ENCODE results near the gene ANKRD1. TPM values are rescaled to one million over a fixed set of nuclear protein-coding genes. Genes with fewer than 3 reads are reported as not detected.
A peak's percentile ranks its signal among the peaks of the same experiment; 100 is the strongest.

The ANKRD1 gene
- total RNA-seq, 1 donor: 16.4 TPM

DNA sequence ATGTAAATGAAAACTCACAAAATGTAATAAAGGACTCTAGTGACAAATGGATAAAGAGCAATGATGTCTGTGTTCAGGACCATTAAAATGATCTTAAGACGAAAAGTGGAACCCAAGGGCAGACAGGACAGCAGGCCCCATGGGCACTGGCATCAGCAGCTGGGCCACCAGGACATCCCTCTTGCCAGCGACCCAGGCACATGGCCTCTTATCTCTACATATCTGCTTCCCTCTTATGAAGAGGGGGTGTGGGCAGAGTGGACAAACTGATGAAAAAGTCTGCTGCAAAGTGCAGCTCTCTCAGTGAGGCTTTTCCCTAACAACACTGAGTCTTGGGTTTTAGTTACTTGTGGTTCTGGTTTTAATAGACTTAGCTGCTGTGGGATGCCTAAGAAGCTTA, 44.8 kb upstream of the ANKRD1 start:
- no peak for DNase-seq (ENCODE audit: low read depth)
- TF ChIP-seq, protein P1, sequence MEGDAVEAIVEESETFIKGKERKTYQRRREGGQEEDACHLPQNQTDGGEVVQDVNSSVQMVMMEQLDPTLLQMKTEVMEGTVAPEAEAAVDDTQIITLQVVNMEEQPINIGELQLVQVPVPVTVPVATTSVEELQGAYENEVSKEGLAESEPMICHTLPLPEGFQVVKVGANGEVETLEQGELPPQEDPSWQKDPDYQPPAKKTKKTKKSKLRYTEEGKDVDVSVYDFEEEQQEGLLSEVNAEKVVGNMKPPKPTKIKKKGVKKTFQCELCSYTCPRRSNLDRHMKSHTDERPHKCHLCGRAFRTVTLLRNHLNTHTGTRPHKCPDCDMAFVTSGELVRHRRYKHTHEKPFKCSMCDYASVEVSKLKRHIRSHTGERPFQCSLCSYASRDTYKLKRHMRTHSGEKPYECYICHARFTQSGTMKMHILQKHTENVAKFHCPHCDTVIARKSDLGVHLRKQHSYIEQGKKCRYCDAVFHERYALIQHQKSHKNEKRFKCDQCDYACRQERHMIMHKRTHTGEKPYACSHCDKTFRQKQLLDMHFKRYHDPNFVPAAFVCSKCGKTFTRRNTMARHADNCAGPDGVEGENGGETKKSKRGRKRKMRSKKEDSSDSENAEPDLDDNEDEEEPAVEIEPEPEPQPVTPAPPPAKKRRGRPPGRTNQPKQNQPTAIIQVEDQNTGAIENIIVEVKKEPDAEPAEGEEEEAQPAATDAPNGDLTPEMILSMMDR (IDR thresholded peaks at IDR 0.05; ENCODE audit: insufficient read depth, low read depth, low read length): no peak
- H3K4me3 ChIP-seq (ENCODE audit: low read depth, low read length): no peak overlapping the region

DNA sequence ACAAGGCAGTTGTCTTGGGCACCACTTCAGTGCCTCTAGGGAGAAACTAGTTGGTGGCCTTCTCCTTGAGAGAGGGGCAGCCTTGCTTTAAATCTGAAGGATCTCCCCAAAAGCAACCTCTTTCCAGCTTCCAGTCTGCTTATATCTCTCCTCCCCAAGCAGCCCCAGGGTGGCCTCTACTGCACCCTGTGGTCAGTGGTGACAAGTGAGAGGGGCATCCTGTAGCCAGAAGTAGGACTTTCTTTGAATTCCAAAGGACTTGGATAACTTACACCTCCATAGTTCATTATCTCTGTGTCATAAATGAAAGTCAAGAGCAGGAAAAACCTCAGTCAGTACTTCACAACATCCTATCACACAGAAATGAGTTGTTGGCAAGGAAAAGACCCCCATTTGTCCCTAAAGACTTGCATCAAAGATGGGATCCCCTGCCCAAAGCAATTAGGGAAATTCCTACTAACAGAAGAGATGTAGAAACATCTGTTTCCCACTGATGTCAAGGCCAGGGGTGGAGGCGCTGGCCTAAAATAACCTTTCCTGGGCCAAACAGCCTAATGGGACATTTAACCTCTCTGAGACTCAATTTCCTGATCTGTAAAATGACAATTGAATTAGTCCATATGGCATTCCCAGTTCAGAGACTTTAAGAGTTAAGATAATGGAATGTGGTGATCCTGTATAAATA, 44.0 kb upstream of the ANKRD1 start:
- DNase-seq (ENCODE audit: low read depth): no peak
- TF ChIP-seq, protein P1 (IDR thresholded peaks at IDR 0.05; ENCODE audit: insufficient read depth, low read depth, low read length): no peak
- no peak overlapping the region for H3K4me3 ChIP-seq (ENCODE audit: low read depth, low read length)

DNA sequence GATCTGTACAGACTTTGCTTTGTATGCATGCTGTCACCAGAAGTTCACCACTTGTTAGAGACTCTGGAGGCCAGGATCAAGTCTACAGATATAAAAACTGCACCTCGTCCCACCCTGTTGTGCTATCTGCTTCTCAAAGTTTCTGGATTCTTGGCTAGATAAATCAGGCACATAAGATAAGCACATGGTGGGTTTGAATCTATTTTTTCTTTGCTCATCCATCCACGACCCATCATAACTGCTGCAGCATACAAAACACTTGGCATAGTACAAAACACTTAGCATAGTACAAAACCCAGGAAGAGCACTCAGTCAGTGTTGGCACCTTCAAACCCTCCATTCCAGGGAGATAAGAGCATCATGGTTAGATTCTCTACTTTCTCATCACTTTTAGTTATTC, 42.4 kb upstream of the ANKRD1 start:
- no peak overlapping the region for H3K4me3 ChIP-seq (ENCODE audit: low read depth, low read length)
- no peak for DNase-seq (ENCODE audit: low read depth)
- TF ChIP-seq, protein P1 (IDR thresholded peaks at IDR 0.05; ENCODE audit: insufficient read depth, low read depth, low read length): no peak

DNA sequence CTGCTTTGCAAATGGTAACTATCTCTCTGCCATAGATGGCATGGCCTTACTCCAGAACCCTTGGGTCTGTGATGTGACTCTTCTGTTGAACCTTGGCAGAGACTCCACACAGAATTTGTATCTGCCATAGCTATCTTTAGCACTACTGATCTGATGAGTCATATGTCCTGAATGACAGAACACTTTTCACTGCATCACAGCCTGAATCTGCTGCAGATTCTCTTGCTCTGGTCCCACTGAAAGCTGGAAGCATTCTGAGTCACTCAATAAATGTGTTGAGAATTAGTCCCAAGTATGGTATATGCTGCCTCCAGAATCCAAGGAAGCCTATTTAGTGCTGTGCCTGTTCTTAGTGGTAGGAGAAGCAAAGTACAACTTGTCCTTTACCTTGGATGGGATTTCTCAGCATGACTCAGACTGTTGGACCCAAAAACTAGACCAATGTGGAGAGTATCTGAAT, 39.5 kb upstream of the ANKRD1 start:
- TF ChIP-seq, protein P1 (IDR thresholded peaks at IDR 0.05; ENCODE audit: insufficient read depth, low read depth, low read length): no peak
- H3K4me3 ChIP-seq (ENCODE audit: low read depth, low read length): no peak overlapping the region
- DNase-seq (ENCODE audit: low read depth): peak; percentile 69

DNA sequence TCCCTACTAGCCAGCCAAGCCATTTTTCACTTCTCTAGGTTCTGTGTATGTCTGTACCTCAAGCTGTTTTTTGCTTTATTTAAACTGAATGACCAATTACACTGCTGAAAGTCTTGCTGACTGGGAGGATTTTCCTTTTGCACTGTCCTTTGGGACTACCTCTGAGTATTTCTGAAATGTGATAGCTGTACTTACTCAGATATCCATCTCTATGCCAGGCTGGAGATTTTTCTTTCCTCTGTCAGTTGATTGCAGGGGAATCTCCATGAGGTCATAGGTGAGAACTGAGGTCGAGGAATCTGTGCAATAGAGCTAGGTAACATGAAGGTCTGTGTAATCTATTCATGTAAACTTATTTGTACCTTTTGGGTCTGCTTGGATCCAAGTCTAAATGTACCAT, 38.9 kb upstream of the ANKRD1 start:
- DNase-seq (ENCODE audit: low read depth): no peak
- TF ChIP-seq, protein P1 (IDR thresholded peaks at IDR 0.05; ENCODE audit: insufficient read depth, low read depth, low read length): no peak
- no peak overlapping the region for H3K4me3 ChIP-seq (ENCODE audit: low read depth, low read length)

DNA sequence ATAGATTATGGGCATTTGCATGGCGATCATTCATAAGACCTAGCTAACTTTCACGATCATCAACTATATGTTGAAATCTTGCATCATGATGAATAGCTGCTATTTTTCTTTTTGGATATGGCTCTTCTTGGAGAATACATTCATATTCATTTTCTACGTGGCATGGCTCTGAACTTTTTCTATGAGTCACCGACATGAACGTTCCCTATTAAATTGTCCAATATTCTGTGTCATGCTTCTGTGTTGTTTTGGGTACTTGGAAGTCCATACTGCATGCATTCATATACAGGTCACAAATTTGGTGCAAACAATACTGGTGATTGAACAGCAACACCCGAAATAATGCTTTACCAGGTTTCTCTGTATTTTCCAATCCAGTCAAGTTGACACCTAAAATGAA, 37.9 kb upstream of the ANKRD1 start:
- DNase-seq (ENCODE audit: low read depth): no peak
- no peak overlapping the region for H3K4me3 ChIP-seq (ENCODE audit: low read depth, low read length)
- TF ChIP-seq, protein P1 (IDR thresholded peaks at IDR 0.05; ENCODE audit: insufficient read depth, low read depth, low read length): no peak

Data from fibroblast of villous mesenchyme (primary cell).